Hepatocyte (in vitro differentiated cells): ENCODE results near the gene SORCS2. TPM values are rescaled to one million over a fixed set of nuclear protein-coding genes. Genes with fewer than 3 reads are reported as not detected.

Experiments used
- DNase-seq: peaks from one replicate; pipeline ENCODE4 v3.0.0-alpha.2; 2016; ENCODE audit warnings: low spot score
- H2AFZ ChIP-seq: fragments of 200-600 bp; sonication (generic); 2 replicates; pipeline ENCODE4 v1.6.0; 2016; ENCODE audit warnings: antibody characterized with exemption, mild to moderate bottlenecking
- H3K27ac ChIP-seq: fragments of 200-600 bp; sonication (generic); 2 replicates; pipeline ENCODE4 v1.5.1; 2016; ENCODE audit warnings: mild to moderate bottlenecking
- H3K27me3 ChIP-seq: fragments of 200-600 bp; sonication (generic); 2 replicates; pipeline ENCODE4 v1.6.1; 2016
- H3K36me3 ChIP-seq: fragments of 200-600 bp; sonication (generic); replicated peaks from 2 replicates; pipeline ENCODE4 v1.5.1; 2016; ENCODE audit warnings: low read depth; ENCODE audit not compliant: insufficient read depth
- H3K4me1 ChIP-seq: fragments of 200-600 bp; sonication (generic); 2 replicates; pipeline ENCODE4 v1.5.1; 2016; ENCODE audit warnings: mild to moderate bottlenecking, moderate library complexity; ENCODE audit not compliant: insufficient read depth
- H3K4me2 ChIP-seq: fragments of 200-600 bp; sonication (generic); 2 replicates; pipeline ENCODE4 v1.6.0; 2016
- H3K4me3 ChIP-seq: fragments of 200-600 bp; sonication (generic); 2 replicates; pipeline ENCODE4 v1.5.1; 2016; ENCODE audit warnings: mild to moderate bottlenecking
- H3K79me2 ChIP-seq: fragments of 200-600 bp; sonication (generic); 2 replicates; pipeline ENCODE4 v1.6.0; 2017; ENCODE audit warnings: mild to moderate bottlenecking
- H3K9me2 ChIP-seq: fragments of 200-600 bp; sonication (generic); replicated peaks from 2 replicates; pipeline ENCODE4 v1.6.0; 2017; ENCODE audit warnings: mild to moderate bottlenecking; ENCODE audit not compliant: insufficient read depth
- H3K9me3 ChIP-seq: fragments of 200-600 bp; sonication (generic); 2 replicates; pipeline ENCODE4 v1.5.1; 2016; ENCODE audit warnings: low read depth, mild to moderate bottlenecking
- H4K20me1 ChIP-seq: fragments of 200-600 bp; sonication (generic); 2 replicates; pipeline ENCODE4 v1.6.0; 2016; ENCODE audit warnings: mild to moderate bottlenecking; ENCODE audit not compliant: insufficient read depth, poor library complexity, severe bottlenecking
- CTCF ChIP-seq: fragments of 200-600 bp; sonication (generic); IDR thresholded peaks from 2 replicates; pipeline ENCODE4 v1.5.1; 2016; ENCODE audit warnings: antibody characterized with exemption, mild to moderate bottlenecking; ENCODE audit not compliant: poor library complexity
- EZH2 ChIP-seq: fragments of 200-600 bp; sonication (generic); IDR thresholded peaks from 2 replicates; pipeline ENCODE4 v1.6.1; 2016; ENCODE audit warnings: antibody characterized with exemption, mild to moderate bottlenecking, borderline replicate concordance
- EZH2phosphoT487 ChIP-seq: fragments of 200-600 bp; sonication (generic); IDR thresholded peaks from one replicate; pipeline ENCODE4 v1.6.1; 2018; ENCODE audit warnings: antibody characterized with exemption, mild to moderate bottlenecking, low read depth, moderate library complexity; ENCODE audit not compliant: unreplicated experiment, severe bottlenecking
- WGBS: methylation state at CpG from one replicate; pipeline ENCODE4 v1.1.6; 2016; ENCODE audit warnings: low lambda C conversion rate; ENCODE audit errors: missing lambda C conversion rate; 5-methylcytosine and 5-hydroxymethylcytosine counted together
- polyA plus RNA-seq: library from polyadenylated mRNA; unstranded; fragments of >200 nt; fragmentation: Nextera tagmentation; extraction: Ambion mirVana; gene quantifications from 2 replicates; pipeline ENCODE4 v1.2.1, GENCODE V29; 2016
- total RNA-seq: library from RNA; depleted of rRNA; stranded (reverse); fragments of >200 nt; gene quantifications from 2 replicates; pipeline ENCODE4 v1.2.3, GENCODE V29; 2014

SORCS2 gene
- total and polyA plus RNA-seq, 2 experiments from 2014 or later: 1.6 to 4.8 TPM

GRCh38 chr4:7786517-7786916, 594.2 kb downstream of the SORCS2 start:
- no peak for DNase-seq
- no peaks in the 10 kb centered on the region for H4K20me1 ChIP-seq
- no peaks in the 10 kb centered on the region for H3K27me3 ChIP-seq
- H3K4me3 ChIP-seq: no peak overlapping the region
- no peaks in the 10 kb centered on the region for H3K4me1 ChIP-seq
- 91% methylated on average over 10 of the region's 10 CpGs for WGBS
- no peaks in the 10 kb centered on the region for H3K36me3 ChIP-seq
- H3K79me2 ChIP-seq: no peaks in the 10 kb centered on the region
- no peak overlapping the region for H2AFZ ChIP-seq
- H3K4me2 ChIP-seq: no peak overlapping the region
- TF ChIP-seq EZH2phosphoT487: no peak
- TF ChIP-seq CTCF: no peak
- no peaks in the 10 kb centered on the region for H3K9me3 ChIP-seq
- no peaks in the 10 kb centered on the region for H3K9me2 ChIP-seq
- H3K27ac ChIP-seq: no peak overlapping the region

DNA sequence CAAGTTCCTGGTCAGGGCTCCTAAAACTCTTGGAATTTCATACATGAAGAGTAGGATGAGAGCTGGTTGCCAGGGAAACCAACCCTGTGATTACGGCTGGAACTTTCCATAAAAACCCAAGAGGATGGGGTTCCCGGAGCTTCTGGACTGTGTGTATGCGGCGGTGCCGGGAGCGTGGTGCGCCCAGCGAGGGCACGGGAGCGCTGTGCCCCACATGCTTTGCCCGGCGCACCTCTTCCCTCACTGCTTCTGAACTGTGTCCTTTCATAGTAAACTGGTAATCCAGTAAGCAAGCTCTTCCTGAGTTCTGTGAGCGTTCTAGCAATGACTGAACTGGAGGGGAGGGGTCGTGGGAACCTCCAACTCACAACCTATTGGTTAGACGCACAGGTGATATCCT, 594.7 kb downstream of the SORCS2 start:
- Histone ChIP-seq H3K27me3 (no peaks in the 10 kb centered on the region), H3K36me3 (no peaks in the 10 kb centered on the region), H3K27ac (no peak overlapping the region), H3K9me3 (no peaks in the 10 kb centered on the region), H3K9me2 (no peaks in the 10 kb centered on the region), H3K4me3 (no peak overlapping the region), H3K4me2 (no peak overlapping the region), H3K79me2 (no peaks in the 10 kb centered on the region), H2AFZ (no peak overlapping the region), H4K20me1 (no peaks in the 10 kb centered on the region), H3K4me1 (no peaks in the 10 kb centered on the region)
- TF ChIP-seq EZH2 (no peak), CTCF (no peak), EZH2phosphoT487 (no peak)
- WGBS: 96% methylated on average over 15 of the region's 15 CpGs
- no peak for DNase-seq

DNA sequence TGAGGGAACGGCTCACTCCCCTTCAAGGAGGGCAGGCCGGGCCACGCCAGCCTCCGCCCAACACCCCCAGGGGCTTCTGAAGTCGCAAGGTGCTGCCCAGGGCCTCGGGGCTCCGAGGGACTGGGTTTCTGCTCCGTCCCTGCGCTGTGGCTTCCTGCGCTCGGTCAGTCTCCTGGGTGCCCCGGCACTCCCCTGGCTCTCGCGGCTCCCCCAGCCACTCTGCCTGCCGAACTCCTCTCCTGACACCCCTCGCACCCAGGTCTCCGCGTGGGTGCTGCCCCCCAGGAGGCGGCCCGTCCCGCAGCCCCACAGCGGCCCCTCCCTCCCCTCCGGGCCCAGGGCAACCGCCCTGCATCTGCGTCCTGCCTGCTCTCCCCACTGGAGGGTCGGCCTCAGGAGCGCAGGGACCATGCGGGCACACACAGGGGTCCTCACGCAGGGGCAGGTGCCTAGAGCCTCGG, 595.4 kb downstream of the SORCS2 start:
- Histone ChIP-seq H3K79me2 (no peaks in the 10 kb centered on the region), H4K20me1 (no peaks in the 10 kb centered on the region), H3K36me3 (no peaks in the 10 kb centered on the region)

More for the DNA sequence above, 595.4 kb downstream of the SORCS2 start:
- H3K9me2 ChIP-seq: no peaks in the 10 kb centered on the region
- no peak overlapping the region for H3K4me3 ChIP-seq
- no peaks in the 10 kb centered on the region for H3K27me3 ChIP-seq
- H3K4me1 ChIP-seq: no peaks in the 10 kb centered on the region
- TF ChIP-seq EZH2: no peak
- no peak for TF ChIP-seq CTCF
- TF ChIP-seq EZH2phosphoT487: no peak
- no peak for DNase-seq
- no peak overlapping the region for H3K27ac ChIP-seq
- H3K9me3 ChIP-seq: no peaks in the 10 kb centered on the region
- no peak overlapping the region for H3K4me2 ChIP-seq
- WGBS: over 99% methylated on average over 18 of the region's 30 CpGs
- no peak overlapping the region for H2AFZ ChIP-seq
